HG03039 (cell line): ENCODE measurements around the gene VPS9D1.

Experiments
- ATAC-seq: cut with Tn5 transposase; IDR thresholded peaks from one replicate; pipeline ENCODE4 v1.9.1; 2021; ENCODE audit warnings: mild to moderate bottlenecking, moderate library complexity; ENCODE audit not compliant: unreplicated experiment

The VPS9D1 gene

GRCh38 chr16:89720813-89721545 is at the start of gene VPS9D1, which contains the start of gene ZNF276:
Gene VPS9D1 (minus strand): TSS chr16:89720898. CDS start chr16:89720861, 37 bp downstream.
Gene ZNF276 (plus strand): TSS chr16:89721537. CDS start chr16:89721641, 104 bp downstream.
- ATAC-seq, result peak; percentile 44

GRCh38 chr16:89770367-89770766 is 49.7 kb upstream of the VPS9D1 start:
- no peak for ATAC-seq

GRCh38 chr16:89765292-89765830 is 44.7 kb upstream of the VPS9D1 start:
- ATAC-seq, result no peak

- ATAC-seq, result peak; percentile 69
These were observed 44.1 kb upstream of the VPS9D1 start for GRCh38 chr16:89764711-89765201.

- no peak for ATAC-seq
These were observed 40.7 kb upstream of the VPS9D1 start for GRCh38 chr16:89761304-89761922.

GRCh38 chr16:89759746-89760340 is 39.1 kb upstream of the VPS9D1 start:
- no peak for ATAC-seq

GRCh38 chr16:89749637-89750036 is 28.9 kb upstream of the VPS9D1 start:
- ATAC-seq, result no peak

- ATAC-seq, result no peak
These were observed 28.2 kb upstream of the VPS9D1 start for GRCh38 chr16:89748921-89749320.

- ATAC-seq, result no peak
These were observed 27.4 kb upstream of the VPS9D1 start for GRCh38 chr16:89748076-89748475.

- no peak for ATAC-seq
These were observed 25.3 kb upstream of the VPS9D1 start for GRCh38 chr16:89746043-89746442.

GRCh38 chr16:89744813-89745212 is 24.1 kb upstream of the VPS9D1 start:
- no peak for ATAC-seq

- no peak for ATAC-seq
These were observed 22.2 kb upstream of the VPS9D1 start for GRCh38 chr16:89742948-89743347.

- no peak for ATAC-seq
These were observed 20.8 kb upstream of the VPS9D1 start for GRCh38 chr16:89741342-89742014.

- no peak for ATAC-seq
These were observed 18.7 kb upstream of the VPS9D1 start for GRCh38 chr16:89739383-89739782.

- ATAC-seq, result no peak
These were observed 18.0 kb upstream of the VPS9D1 start for GRCh38 chr16:89738538-89739317.

- ATAC-seq, result no peak
These were observed 17.3 kb upstream of the VPS9D1 start for GRCh38 chr16:89738072-89738377.

GRCh38 chr16:89737341-89738071 is 16.8 kb upstream of the VPS9D1 start:
- no peak for ATAC-seq

GRCh38 chr16:89736554-89736953 is 15.9 kb upstream of the VPS9D1 start:
- ATAC-seq, result no peak

GRCh38 chr16:89733792-89734191 is 13.1 kb upstream of the VPS9D1 start:
- ATAC-seq, result no peak

GRCh38 chr16:89733322-89733721 is 12.6 kb upstream of the VPS9D1 start:
- ATAC-seq, result no peak
